Choroid plexus epithelial cell (primary cell): ENCODE data around the gene GALNT12.

ENCODE experiments used
- DNase-seq: peaks from one replicate; pipeline ENCODE4 v3.0.0-alpha.2; 2010; ENCODE audit warnings: low read depth
- H3K4me3 ChIP-seq: 2 replicates; pipeline ENCODE4 v1.5.1; 2011; ENCODE audit warnings: low read depth, mild to moderate bottlenecking, control low read depth, low read length, moderate library complexity
- CTCF ChIP-seq: conservative IDR thresholded peaks from 2 replicates; pipeline ENCODE4 v1.5.1; 2011; ENCODE audit warnings: low read depth, mild to moderate bottlenecking, control low read depth, inconsistent platforms, low read length, moderate library complexity

Gene GALNT12

GRCh38 chr9:98789483-98790133 lies 17.9 kb upstream of the GALNT12 start:
- DNase-seq = no peak
- no peak for TF ChIP-seq CTCF
- no peak overlapping the region for H3K4me3 ChIP-seq

GRCh38 chr9:98790134-98790841 lies 17.2 kb upstream of the GALNT12 start:
- no peak for DNase-seq
- no peak overlapping the region for H3K4me3 ChIP-seq
- TF ChIP-seq CTCF = no peak

- peak; percentile 98 for TF ChIP-seq CTCF
- H3K4me3 ChIP-seq = no peak overlapping the region
- DNase-seq = peak; percentile 93
Observed at GRCh38 chr9:98790842-98791607, 16.4 kb upstream of the GALNT12 start.

- peak; percentile 53 for DNase-seq
- TF ChIP-seq CTCF = no peak
Observed at GRCh38 chr9:98791608-98792490, 15.6 kb upstream of the GALNT12 start.

GRCh38 chr9:98793031-98793430 lies 14.4 kb upstream of the GALNT12 start:
- no peak for DNase-seq
- no peak overlapping the region for H3K4me3 ChIP-seq
- TF ChIP-seq CTCF = no peak

More at GRCh38 chr9:98791608-98792490, 15.6 kb upstream of the GALNT12 start:
- no peak overlapping the region for H3K4me3 ChIP-seq

- no peak for DNase-seq
- H3K4me3 ChIP-seq = no peak overlapping the region
- TF ChIP-seq CTCF = no peak
Observed at GRCh38 chr9:98794802-98795201, 12.7 kb upstream of the GALNT12 start.
